HG03442 (cell line): ENCODE results near the gene ADAMTSL1.

ENCODE experiments used
- ATAC-seq: cut with Tn5 transposase; IDR thresholded peaks from one replicate; pipeline ENCODE4 v1.9.1; 2021; ENCODE audit warnings: mild to moderate bottlenecking, moderate library complexity; ENCODE audit not compliant: unreplicated experiment

ADAMTSL1 gene

GRCh38 chr9:18891946-18892670 is 418.2 kb downstream of the ADAMTSL1 start:
- ATAC-seq = no peak

DNA sequence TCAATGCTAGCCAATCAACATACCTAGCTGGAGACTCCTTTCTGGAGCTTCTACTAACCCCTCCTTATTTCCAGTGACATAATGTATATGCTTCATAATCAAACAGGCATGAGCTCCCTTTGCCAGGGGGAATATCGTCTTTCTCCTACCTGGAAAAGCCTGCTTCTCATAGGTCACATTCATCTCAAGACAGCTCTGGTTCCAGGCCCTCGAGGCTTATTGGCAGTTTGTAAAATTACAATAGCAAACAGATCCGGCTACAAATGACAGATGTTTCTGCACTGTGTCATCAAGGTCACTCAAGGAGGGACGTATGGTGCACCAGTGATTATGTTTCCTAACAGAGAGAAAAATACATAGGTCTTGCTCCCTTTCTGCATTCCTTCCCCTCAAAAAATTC is 419.1 kb downstream of the ADAMTSL1 start:
- ATAC-seq = no peak

DNA sequence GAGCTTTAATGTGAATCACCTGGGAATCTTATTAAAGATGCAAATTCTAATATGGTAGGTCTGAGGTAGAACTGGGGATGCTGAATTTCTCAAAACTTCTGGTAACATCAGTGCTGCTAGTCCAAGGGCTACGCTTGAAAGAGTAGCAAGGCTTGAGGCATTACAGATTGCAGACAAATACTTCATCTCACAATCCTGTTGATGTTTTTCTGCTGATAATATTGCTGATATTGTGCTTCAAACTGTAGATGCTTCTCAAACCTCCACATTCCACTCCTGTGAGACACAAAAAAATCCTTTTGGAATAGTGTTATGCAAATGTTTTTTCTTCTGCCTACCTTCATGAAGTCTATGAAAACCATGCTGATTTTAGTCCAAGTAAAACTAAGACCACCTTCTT is 419.5 kb downstream of the ADAMTSL1 start:
- no peak for ATAC-seq

DNA sequence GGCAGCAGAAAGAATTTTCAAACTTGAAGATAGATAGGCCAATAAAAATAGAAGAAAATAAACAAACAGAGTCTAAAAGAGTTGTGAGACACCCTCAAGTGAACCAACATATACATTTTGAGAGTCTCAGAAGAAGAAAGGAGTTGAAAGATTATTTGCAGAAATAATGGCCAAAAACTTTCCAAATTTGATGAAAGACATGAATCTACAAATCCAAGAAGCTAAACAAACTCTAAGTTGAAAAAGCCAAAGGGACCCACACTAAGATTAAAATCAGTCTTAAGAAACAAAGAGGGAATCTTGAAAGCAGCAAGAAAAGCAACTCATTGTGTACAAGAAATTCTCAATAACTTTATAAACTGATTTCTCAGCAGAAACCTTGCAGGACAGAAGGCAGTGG is 422.1 kb downstream of the ADAMTSL1 start:
- ATAC-seq = no peak

GRCh38 chr9:18896531-18897179 is 422.7 kb downstream of the ADAMTSL1 start:
- no peak for ATAC-seq

- ATAC-seq = no peak
Measured at GRCh38 chr9:18903450-18903849, 429.5 kb downstream of the ADAMTSL1 start.

DNA sequence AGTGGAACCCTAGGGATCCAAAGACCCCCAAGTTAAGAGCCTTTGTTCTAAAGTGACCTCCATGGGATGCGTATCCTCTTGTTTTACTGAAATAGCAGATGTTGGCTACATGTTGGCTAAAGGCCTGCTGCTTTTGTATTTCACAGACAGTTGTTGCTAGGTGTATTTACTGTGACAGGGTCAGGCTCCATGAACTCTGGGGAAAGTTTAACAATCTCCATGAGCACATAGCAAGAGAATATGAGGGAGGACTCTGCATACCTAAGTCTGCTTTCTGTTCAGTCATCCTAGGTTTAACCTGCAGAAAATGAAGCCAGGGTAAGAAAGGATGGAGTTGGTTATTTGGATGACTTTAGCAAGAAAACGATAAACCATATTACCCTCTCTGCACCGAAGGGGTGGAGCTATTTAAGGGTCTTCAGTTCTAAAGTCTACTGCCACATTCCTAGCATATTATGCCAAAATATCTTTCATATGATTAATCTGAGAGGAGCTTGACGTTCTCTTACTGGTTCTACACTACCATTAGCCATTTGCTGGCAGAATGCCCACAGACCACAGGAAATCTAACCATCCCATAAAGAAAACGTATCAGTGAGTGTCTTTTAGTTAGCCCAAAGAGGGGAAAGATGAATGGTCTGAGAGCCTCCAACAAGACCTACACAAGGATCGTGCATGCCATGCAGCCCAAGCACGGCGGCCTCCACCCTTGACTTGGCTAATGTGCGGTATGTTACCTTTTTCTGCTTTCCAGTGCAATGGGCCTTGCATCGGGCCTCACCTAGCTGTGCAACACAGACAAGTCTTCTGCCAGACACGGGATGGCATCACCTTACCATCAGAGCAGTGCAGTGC is 431.3 kb downstream of the ADAMTSL1 start:
- ATAC-seq = no peak

DNA sequence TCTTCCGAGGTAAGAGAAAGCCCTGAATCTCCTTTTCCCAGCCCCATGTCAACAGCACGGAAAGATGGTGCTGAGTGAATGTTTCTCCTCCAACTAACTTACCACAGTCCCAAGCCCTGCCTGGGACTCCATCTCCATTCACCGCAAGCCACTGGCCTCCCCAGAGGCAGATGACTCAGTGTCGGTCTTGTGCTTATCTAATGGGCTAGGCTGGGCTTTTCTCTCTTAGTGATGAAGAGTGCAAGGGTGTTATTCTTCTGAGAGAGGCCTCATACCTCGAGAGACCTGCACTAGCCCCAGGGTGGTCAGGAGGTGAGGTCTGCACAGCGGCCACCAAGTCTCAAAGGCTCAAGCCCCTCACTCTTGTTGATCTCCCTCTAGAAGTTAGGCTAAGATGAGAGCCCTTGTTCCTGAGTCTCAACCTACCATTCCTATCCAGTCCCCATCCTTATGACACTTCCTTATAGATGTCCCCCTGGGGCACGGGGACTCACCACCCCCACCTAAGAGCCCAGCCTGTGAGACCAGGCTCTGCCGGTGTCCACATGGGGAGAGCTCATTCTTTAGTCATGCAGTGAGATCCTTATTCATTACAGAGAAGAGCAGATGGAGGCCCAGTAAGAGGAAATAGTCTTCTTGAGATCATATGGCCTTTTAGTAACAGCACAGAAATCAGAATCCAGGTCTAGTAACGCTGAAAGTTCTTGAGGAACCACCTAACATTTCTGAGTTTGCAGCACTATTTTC is 432.1 kb downstream of the ADAMTSL1 start:
- ATAC-seq = no peak

DNA sequence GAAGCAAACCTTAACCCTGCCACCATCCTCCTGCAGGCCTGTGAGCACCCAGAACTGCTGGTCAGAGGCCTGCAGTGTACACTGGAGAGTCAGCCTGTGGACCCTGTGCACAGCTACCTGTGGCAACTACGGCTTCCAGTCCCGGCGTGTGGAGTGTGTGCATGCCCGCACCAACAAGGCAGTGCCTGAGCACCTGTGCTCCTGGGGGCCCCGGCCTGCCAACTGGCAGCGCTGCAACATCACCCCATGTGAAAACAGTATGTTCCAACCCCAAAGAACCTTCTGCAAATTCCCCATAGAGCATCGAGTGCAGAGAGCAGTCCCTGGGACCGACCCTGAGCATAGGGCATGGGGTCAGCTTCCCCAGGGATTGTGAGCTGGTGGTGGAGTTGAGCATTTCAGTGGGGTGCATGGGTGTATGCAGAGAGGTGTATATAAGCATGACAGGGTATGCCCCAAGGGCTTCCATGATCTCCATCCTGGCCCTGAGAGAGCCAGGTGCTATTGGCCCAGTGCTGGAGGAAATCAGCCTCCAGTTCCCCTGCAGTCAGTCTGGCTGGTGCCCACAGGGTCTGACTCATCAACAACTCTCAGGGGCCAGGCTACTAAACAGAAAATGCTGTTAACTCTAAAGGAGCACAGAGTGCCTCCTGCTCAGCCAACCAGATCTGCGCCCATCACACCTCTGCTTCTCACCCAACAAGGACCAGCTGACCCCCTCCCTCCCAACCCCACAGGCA is 432.9 kb downstream of the ADAMTSL1 start:
- no peak for ATAC-seq

GRCh38 chr9:18907927-18908625 is 434.1 kb downstream of the ADAMTSL1 start:
- no peak for ATAC-seq

- ATAC-seq = no peak
Measured at GRCh38 chr9:18909140-18910018, 435.4 kb downstream of the ADAMTSL1 start.

GRCh38 chr9:18910435-18910834 is 436.5 kb downstream of the ADAMTSL1 start:
- ATAC-seq = no peak

DNA sequence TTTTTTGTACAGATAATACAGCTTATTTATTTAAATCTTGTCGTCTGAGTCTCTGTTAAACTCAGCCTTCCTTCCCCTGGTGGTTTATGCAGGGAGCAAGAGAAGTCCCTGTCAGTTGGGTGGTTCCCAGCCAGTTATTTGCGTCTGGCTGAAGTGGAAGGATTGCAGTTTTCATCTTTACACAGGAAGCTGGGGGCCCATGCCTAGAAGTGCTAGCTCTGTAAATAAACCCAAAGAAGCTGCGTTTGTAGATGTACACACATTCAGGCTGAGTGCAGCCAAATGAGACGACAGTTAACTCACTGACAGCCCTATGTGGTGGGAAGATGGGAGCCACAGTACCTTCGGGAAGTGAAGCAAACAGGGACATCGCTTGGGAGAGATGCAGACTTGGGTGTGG is 437.0 kb downstream of the ADAMTSL1 start:
- ATAC-seq = no peak

DNA sequence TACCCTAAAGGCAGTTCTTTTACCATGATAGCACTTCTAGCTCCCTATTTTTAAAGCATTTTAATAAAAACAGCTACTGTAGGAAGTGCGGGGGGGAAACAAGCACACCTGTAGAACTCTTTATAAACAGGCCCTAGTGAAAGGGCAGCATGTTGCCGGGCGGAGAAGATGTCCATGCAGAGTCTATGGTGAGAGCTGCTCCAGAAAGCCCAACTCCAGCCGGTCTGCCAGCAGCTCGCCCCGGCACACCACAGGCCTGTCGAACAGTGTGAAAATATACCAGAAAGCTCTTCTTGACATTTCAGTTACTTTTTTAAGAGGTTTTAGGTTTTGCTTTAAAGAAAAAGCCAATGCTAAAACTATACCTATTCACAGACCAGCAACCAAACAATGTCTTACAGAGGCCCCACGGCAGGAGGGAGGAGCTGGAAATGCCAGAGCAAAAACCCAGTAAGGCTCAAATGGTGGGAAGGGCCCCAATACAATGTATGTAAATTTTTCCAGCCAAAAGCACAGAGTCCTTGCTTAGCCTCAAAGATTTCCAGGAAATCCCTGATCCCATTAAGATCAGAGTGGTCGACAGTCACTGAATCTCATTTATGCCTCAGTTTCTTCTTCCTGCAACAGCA is 437.9 kb downstream of the ADAMTSL1 start:
- ATAC-seq = no peak

GRCh38 chr9:18920141-18921084 is 446.5 kb downstream of the ADAMTSL1 start:
- ATAC-seq = no peak

DNA sequence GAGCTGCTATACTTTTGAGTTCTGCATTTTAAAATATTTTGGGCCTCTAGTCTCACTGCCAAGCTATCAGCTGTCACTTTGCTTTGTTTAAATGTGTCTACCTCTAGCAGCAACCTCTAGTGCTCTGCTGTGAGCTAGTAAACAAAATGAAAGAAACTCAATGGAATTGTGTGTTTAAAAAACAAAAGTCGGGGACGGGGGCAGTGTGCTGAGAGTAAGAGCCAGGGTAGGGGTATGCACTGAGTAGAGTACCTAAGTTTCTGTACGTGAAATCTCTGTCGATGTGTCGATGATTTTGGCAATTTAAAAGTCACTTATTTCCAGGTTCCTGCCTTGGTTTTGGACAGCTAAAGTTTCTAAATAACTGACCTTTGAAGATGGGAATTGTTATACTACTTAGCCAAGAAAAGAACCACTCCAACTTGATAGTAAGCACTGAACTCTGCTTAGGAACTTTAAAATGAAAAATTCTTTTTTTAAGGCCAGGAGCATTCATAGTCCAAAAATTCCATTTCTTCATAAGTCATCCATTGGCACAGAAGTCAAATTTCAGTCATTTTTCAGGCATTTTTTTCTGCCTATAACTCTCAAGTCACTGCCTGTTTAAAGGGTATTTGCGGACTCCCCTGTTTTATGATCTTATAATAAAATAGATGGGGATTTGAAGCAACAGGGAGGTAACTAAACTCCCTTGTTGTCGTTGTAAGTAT is 447.6 kb downstream of the ADAMTSL1 start:
- ATAC-seq = no peak
